GM21825 (cell line): ENCODE data around the gene CNPY4.
"Not testable (repeated sequence)": the region's sequence is repeated elsewhere in the genome, so short reads cannot be mapped to it uniquely, and the experiment has no call there.

Source experiments
- ATAC-seq: cut with Tn5 transposase; IDR thresholded peaks from one replicate; pipeline ENCODE4 v1.9.1; 2021; ENCODE audit warnings: mild to moderate bottlenecking, moderate library complexity; ENCODE audit not compliant: unreplicated experiment

The CNPY4 gene

DNA sequence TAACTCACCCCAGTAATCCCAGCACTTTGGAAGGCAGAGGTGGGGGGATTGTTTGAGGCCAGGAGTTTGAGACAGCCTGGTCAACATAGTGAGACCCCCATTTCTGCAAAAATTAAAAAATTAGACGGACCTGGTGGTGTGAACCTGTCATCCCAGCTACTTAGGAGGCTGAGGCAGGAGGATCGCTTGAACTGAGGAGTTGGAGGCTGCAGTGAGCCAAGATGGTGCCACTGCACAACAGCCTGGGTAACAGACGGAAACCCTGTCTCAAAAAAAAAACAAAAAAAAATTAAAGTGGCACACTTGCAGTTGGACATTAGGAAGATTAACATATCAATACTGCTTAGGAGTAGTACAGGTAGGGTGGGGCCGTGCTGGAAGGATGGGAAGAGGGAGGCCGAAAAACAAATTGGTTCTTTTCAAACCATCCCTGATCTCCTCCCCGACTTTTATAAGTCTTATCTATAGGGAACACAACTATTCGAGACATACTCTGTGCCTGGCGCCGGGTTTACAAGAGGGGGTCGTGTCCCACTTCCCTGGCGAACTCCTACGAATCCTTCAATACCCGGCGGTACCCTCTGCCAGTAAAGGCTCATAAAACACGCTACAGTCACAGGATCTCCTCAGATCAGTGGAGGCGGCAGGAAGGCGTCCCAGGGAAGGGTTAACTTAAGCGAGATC is 904 bp upstream of the CNPY4 start:
- no peak for ATAC-seq

DNA sequence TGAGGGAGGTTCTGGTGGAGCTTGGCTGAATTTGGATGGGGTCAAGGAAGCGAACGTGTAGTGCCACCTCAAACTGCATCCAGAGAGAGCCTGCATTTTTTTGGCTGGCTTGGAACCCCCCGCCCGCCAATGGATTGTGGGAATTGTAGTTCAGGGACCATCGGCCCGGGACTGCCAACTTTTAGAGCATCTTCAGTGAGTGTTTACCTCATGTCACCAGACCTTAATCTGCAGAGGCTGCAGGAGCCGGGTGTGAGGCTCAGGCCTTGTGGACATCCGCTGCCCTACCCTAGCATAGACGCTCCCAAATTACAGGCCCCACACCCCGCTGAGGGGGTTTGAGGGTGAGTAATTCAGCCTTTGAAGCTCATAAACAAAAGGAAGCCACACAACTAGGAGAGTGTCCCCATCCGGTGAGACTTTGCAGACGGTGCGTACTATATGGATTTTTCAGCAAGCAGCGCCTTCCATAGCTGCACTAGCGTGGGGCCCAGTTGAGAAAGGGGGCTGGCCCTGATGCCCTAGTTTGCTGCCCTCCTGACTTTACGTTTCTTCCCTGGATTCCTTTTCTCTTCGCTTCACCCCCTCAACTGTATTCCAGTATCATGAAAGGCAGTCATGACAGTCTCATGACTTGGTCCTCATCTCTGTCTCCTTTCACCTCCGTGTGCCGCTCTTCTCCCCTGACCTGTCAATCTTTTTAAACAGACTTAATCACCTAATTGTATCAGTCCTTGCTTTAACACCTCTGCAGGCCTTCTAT is 717 bp downstream of the CNPY4 start:
- peak; percentile 35 for ATAC-seq

DNA sequence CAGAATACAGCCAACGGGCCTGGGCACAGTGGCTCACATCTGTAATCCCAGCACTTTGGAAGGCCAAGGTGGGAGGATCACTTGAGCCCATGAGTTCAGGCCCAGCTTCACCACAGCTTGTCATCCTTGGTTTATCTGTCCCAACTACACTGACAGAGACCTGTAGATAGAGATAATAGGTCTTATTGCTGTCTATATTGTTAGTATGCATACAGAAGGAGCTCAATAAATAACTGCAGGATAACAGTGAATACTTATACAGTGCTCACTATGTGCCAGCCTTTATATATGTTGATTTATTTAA is 1.3 kb downstream of the CNPY4 start:
- no peak for ATAC-seq

DNA sequence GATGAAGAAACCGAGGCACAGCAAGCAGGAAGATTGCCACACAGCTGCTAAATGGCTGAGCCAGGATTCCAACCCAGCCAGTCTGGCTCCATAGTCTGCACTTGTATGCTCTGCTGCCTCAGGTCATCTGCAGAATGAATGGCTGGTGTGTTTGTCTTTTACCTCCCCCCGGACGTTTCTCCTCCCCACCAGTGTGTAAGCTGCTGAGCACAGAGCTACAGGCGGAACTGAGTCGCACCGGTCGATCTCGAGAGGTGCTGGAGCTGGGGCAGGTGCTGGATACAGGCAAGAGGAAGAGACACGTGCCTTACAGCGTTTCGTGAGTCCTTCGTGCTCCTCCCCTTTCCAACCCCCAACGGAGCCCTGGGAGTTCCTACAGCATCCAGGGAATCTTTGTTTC is 2.6 kb downstream of the CNPY4 start:
- ATAC-seq: no peak

DNA sequence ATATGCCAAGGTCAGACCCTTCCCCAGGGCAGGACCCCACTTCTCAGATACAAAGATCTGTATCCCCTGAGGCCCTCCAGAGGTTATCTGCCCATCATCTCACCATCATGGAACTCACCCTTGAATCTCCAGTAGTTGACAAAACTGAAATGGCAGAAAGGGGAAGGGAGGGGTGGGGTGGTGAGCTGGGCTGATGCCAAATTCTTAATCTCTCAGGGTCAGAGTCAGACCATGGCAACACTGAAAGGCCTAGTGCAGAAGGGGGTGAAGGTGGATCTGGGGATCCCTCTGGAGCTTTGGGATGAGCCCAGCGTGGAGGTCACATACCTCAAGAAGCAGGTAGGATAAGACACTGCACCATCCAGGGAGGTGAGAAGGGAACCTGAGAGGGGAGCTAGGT is 3.1 kb downstream of the CNPY4 start:
- ATAC-seq: no peak

DNA sequence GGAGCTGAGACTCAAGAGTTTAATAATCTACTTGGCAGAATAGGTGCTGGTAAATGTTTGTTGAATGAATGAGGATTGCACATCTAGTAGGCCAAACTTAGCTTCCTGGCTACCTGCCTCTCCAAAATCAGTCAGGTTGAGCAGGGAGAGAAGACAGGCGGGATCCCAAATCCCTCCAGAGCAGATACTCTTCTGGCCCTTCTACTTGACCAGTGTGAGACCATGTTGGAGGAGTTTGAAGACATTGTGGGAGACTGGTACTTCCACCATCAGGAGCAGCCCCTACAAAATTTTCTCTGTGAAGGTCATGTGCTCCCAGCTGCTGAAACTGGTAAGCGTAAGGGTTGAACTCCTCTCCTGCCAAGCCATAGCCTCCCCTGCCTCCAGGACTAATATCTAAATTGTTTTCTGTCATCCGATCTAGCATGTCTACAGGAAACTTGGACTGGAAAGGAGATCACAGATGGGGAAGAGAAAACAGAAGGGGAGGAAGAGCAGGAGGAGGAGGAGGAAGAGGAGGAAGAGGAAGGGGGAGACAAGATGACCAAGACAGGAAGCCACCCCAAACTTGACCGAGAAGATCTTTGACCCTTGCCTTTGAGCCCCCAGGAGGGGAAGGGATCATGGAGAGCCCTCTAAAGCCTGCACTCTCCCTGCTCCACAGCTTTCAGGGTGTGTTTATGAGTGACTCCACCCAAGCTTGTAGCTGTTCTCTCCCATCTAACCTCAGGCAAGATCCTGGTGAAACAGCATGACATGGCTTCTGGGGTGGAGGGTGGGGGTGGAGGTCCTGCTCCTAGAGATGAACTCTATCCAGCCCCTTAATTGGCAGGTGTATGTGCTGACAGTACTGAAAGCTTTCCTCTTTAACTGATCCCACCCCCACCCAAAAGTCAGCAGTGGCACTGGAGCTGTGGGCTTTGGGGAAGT is 5.1 kb downstream of the CNPY4 start:
- no peak for ATAC-seq

DNA sequence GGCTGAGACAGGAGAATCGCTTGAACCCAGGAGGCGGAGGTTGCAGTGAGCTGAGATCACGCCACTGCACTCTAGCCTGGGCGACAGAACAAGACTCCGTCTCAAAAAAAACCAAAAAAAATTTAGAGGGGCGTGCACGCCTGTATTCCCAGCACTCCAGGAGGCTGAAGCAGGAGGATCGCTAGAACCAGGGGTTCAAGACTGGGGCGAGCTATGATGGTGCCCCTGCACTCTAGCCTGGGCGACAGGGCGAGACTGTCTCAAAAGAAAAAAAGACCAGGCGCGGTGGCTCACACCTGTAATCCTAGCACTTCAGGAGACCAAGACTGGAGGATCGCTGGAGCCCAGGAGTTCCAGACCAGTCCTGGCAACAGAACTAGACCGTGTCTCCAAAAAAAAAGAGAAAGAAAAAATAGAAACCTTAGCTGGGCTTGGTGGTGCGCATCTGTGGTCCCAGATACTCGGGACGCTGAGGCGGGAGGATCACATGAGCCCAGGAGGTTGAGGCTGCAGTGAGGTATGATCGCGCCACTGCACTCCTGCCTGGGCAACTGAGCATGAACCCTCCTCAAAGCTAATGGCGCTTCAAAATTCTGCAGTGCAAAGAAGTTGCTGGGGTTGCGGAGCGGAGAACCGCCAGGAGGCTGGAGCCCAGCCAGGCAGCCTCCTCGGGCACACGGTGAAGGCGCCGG is 7.0 kb downstream of the CNPY4 start:
- ATAC-seq: peak; percentile 2

DNA sequence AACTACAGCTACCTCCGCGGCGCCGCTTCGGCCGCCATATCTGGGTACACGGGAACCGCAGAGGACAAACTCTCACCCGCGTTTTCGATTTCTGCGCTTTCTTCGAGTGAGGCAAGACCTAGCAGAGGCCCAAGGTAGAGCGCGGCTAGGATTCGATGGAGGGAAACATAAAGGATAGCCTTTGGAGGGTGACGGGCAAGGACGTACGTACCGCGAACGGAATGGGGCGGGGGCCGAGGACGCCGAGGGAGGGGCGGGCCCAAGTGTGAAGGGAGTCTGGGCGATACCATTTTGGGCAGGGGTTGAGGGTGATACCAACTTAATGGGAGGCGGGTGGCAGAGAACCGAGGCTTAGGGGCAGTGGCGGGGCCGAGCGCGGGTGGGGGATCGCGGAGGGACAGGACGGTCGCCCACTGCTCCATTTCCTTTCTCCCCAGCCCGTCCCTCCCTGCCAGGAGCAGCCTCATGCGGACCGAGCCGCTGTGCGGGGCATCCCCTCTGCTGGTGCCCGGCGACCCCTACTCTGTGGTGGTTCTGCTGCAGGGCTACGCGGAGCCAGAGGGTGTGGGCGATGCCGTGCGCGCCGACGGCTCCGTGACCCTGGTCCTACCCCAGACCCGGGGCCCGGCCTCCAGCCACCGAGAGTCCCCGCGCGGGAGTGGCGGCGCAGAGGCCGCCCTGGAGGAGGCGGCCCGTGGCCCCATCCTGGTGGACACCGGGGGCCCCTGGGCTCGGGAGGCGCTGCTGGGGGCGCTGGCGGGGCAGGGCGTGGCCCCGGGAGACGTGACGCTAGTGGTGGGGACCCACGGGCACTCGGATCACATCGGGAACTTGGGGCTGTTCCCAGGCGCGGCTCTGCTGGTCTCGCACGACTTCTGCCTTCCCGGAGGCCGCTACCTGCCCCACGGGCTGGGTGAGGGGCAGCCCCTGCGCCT is 7.8 kb downstream of the CNPY4 start, which contains the start of gene MBLAC1:
TSS of gene MBLAC1 (plus strand) at position 37 of the 935 bp plus-strand sequence. CDS start at position 466, 429 bp downstream.
- ATAC-seq: peak; percentile 53

DNA sequence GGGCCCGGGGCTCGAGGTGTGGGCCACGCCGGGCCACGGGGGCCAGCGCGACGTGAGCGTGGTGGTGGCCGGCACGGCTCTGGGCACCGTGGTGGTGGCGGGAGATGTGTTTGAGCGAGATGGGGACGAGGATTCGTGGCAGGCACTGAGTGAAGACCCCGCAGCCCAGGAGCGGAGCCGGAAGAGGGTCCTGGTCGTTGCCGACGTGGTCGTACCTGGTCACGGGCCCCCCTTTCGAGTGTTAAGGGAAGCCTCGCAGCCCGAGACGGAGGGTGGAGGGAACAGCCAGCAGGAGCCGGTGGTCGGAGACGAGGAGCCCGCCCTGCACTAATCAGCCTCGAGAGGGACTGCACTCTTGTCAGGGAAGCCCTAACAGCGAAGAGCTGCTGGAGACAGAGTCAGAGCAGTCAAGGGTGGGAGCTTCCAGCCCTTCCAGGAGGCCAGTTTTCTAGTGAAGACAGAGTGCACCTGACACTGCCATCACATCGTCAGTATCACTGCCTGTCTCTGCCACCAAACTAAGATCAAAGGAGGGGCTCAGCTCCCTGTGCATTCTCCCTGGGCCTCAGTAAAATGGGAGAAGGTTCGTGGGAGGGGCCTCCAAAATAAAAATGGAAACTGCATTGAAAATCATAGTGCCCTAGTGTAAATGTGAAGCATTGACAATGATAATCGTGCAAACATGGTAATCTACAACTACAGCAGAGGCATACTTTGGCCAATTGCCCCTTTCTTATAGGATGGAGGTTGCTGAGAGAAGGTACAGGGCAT is 8.6 kb downstream of the CNPY4 start:
- peak; percentile 3 for ATAC-seq

DNA sequence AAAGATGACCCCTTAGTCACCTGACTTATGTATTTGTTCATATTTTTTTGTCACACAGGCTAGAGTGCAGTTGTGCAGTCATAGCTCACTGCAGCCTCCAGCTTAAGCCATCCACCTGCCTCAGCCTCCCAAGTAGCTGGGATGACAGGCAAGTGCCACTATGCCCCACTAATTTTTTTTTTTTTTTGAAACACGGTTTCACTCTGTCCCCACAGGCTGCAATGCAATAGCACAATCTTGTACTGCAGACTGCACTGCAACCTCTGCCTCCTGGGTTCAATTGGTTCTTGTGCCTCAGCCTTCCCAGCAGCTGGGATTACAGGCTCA is 9.2 kb downstream of the CNPY4 start:
- no peak for ATAC-seq

DNA sequence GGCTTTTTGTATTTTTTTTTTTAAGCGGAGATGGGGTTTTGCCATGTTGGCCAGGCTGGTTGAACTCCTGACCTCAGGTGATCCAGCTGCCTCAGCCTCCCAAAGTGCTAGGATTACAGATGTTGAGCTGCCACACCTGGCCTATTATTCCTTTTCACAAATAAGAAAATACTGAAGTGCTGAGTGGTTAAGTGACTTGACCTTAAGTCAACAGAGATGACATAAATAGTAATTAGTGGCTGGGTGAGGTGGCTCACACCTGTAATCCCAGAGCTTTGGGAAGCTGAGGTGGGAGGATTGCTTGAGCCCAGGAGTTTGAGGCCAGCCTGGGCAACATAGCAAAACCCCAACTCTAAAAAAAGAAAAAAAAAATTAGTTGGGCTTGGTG is 10.8 kb downstream of the CNPY4 start:
- ATAC-seq: not testable (repeated sequence)

DNA sequence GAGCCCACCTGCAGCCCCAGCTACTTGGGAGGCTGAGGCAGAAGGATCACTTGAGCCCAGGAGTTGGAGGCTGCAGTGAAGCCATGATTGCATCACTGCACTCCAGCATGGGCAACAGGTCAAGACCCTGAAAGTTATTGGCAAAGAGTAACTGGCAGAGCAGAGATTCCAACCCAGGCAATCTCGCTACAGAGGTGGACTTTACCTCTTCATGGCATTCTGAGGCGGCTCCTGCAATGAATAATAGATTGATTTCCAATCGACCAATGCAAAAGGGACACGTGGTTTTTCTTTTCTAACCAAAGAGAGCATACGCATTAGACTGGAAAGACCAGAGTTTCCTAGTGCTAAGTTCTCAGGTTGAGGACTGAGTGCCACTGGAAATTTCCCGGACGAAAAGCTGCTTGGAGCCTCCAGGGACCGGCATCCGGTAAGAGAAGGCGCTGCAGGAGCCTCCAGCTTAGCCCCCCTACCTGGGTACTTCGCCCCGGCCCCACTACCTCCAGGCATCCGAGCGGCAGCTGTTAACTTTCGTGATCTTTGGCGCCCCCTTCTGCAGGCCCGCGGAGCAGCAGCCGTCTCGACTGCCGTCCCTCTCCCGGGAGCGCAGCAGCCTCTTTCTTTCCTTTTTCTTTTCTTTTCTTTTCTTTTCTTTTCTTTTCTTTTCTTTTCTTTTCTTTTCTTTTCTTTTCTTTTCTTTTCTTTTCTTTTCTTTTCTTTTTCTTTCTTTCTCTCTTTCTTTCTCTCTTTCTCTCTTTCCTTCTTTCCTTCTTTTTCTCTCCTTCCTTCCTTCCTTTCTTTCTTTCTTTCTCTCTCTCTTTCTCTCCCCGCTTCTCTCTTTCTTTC is 11.4 kb downstream of the CNPY4 start:
- ATAC-seq: no peak

DNA sequence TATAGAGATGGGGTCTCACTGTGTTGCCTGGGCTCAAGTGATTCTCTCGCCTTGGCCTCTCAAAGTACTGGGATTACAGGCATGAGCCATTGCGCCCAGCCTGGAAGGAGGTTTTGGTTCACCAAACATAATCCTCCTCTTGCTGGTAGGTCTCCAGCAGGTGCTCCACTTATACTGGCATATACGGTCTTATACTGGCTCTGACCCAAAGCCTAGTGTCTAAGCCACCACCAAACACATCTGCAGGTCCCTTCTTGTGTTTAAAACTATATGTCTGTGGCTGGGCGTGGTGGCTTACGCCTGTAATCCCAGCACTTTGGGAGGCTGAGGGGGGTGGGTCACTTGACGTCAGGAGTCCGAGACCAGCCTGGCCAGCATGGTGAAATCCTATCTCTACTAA is 12.7 kb downstream of the CNPY4 start:
- no peak for ATAC-seq

DNA sequence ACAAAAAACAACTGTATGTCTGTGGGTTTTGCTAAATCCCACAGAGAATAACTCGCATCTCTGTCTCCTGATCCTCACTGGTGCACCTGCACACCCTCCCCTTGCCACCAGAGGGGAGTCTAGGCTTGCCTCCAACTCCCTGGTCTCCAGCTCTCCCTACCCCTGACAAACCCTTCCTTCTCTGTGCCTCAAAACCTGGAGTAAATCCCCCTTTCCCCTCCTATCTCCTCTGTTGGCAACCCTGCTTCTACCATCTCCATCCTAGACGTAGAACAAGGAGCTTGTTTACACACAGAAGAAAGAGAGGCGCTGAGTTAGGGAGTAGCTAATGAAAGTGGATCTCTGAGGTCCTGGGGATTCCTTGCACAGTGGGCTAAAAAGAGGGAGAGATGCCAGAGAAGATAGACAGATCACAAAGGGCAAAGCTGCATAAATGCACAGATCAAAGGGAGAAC is 13.3 kb downstream of the CNPY4 start:
- ATAC-seq: no peak

DNA sequence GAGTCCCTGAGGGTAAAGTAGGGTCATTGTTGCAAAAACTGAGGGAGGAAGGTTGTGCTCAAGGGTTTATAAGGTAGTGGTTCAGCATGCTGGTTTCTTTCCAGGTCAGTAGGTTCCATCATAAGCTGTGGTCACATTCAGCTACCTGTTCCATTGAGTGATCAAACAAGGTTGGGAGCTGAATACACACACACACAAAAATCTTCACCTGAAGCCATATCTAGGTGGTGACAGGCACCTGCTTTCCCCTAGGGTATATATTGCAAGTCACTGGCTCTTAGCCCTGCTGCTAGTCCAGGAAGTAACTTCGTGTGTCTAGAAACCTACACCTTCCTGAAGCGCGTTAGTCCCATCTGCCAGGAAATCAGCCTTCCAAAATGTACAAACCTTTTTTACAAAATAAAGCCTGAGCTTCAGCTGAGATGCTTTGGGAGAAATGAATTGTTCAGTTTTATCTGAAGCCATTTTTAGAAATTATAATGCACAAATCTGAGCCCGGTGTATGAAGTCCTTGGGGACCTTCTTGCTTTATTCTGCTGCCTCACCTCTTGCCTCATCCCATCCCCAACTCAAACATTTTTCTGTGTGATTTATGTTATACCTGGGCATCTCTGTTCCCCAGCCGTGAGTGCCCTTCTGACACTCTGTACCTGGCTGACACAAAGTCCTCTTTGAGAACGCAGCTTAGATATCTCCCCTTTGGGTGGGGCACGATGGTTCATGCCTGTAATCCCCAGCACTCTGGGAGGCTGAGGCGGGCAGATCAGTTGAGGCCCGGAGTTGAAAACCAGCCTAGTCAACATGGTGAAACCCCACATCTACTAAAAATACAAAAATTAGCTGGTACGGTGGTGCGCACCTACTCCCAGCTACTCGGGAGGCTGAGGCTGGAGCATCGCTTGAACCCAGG is 18.7 kb downstream of the CNPY4 start:
- ATAC-seq: no peak

DNA sequence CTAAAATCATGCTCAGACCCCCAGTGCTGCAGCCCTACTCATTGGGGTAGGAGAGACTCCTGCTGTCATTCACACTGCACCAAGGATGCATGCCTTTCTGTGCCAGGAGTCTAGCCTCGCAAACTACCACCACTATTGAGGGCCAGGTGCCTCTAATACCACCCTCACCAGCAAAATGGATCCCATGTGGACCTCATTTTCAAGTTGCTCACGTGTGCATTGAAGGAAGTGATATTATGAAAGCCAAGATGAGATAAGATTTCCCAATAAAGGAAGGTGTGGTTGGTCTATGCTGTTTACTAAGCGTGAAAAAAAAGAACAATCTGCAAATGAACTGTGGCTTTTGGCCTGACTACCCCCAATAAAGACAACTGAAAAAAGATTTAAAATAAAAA is 22.1 kb downstream of the CNPY4 start:
- ATAC-seq: no peak

DNA sequence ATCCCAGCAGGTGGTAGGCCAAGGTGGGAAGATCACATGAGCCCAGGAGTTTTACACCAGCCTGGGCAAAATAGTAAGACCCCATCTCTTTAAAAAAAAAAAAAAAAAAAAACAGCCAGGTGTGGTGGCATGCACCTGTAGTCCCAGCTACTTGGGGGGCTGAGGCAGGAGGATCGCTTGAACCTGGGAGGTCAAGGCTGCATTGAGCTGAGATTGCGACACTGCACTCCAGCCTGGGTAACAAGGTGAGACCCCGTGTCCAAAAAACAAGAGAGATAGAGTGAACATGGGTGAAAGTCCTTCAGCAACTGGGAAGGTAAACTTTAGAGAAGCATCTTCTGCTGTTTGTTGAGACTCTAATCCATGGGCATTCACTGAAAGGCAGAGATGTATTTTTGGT is 23.0 kb downstream of the CNPY4 start:
- ATAC-seq: no peak
